Thymus (tissue), 11 donors: ENCODE results near the gene UBE2Q2. TPM values are rescaled to one million over a fixed set of nuclear protein-coding genes. Genes with fewer than 3 reads are reported as not detected.
"Not testable (repeated sequence)": the region's sequence is repeated elsewhere in the genome, so short reads cannot be mapped to it uniquely, and the experiment has no call there.

Experiments
- DNase-seq, 9 donors: peaks; one replicate each; pipeline ENCODE4 v3.0.0-alpha.2; 2013; ENCODE audit warnings: low spot score in 9 of 9, low read depth in 6 of 9, missing footprints in 1 of 9
- H3K27ac ChIP-seq, 2 donors: one replicate each; pipeline ENCODE4 v1.5.1; 2013; ENCODE audit warnings: control low read depth in 1 of 2, low read depth in 1 of 2, low read length in 1 of 2, mild to moderate bottlenecking in 1 of 2, moderate library complexity in 1 of 2
- H3K27me3 ChIP-seq, 2 donors: one replicate each; pipeline ENCODE4 v1.5.1; 2013; ENCODE audit warnings: low read length in 1 of 2; ENCODE audit not compliant: control insufficient read depth in 2 of 2, insufficient read depth in 1 of 2
- H3K36me3 ChIP-seq, 2 donors: one replicate each; pipeline ENCODE4 v1.5.1; 2013; ENCODE audit warnings: low read length in 1 of 2, mild to moderate bottlenecking in 1 of 2, moderate library complexity in 1 of 2; ENCODE audit not compliant: control insufficient read depth in 2 of 2, insufficient read depth in 2 of 2
- H3K4me1 ChIP-seq, 2 donors: one replicate each; pipeline ENCODE4 v1.5.1; 2013; ENCODE audit warnings: low read length in 2 of 2; ENCODE audit not compliant: control insufficient read depth in 2 of 2, insufficient read depth in 2 of 2
- H3K4me3 ChIP-seq, 2 donors: one replicate each; pipeline ENCODE4 v1.5.1; 2013; ENCODE audit warnings: low read length in 2 of 2, control low read depth in 1 of 2, mild to moderate bottlenecking in 1 of 2
- H3K9me3 ChIP-seq, 2 donors: one replicate each; pipeline ENCODE4 v1.5.1; 2013; ENCODE audit warnings: low read length in 1 of 2, mild to moderate bottlenecking in 1 of 2; ENCODE audit not compliant: control insufficient read depth in 2 of 2, insufficient read depth in 1 of 2
- WGBS: extraction: QIAGEN DNeasy Blood & Tissue Kit; methylation state at CpG from one replicate; pipeline ENCODE4 v1.1.7; 2013; 5-methylcytosine and 5-hydroxymethylcytosine counted together
- polyA plus RNA-seq: library from polyadenylated mRNA; stranded (reverse); fragments of 200-250 nt; gene quantifications from one replicate; pipeline ENCODE4 v1.2.3, GENCODE V29; 2013
- total RNA-seq: library from RNA; stranded (reverse); fragments of 120-200 nt; gene quantifications from one replicate; pipeline ENCODE4 v1.2.4, GENCODE V29; 2013
- donor health status: healthy.

The UBE2Q2 gene
- total and polyA plus RNA-seq, 2 donors: 24.2 to 56.5 TPM

- H3K4me1 ChIP-seq, H3K27ac ChIP-seq, H3K27me3 ChIP-seq, H3K4me3 ChIP-seq, DNase-seq, H3K9me3 ChIP-seq: not testable (repeated sequence)
- 97% methylated on average over 4 of the region's 4 CpGs for WGBS
- H3K36me3 ChIP-seq: peaks cover 0 to 11% of the 10 kb centered on the region in 2 donors
These were observed 8.3 kb downstream of the UBE2Q2 start for GRCh38 chr15:75851566-75851965.

GRCh38 chr15:75857886-75858285, 14.6 kb downstream of the UBE2Q2 start:
- DNase-seq: no peak
- H3K27me3 ChIP-seq: no peaks in the 10 kb centered on the region
- no peak overlapping the region for H3K4me3 ChIP-seq
- peaks cover 4 to 18% of the 10 kb centered on the region in 2 donors for H3K36me3 ChIP-seq
- H3K27ac ChIP-seq: no peak overlapping the region
- no peaks in the 10 kb centered on the region for H3K9me3 ChIP-seq
- no peaks in the 10 kb centered on the region for H3K4me1 ChIP-seq

GRCh38 chr15:75861750-75862402, 18.6 kb downstream of the UBE2Q2 start:
- no peaks in the 10 kb centered on the region for H3K27me3 ChIP-seq
- no peaks in the 10 kb centered on the region for H3K9me3 ChIP-seq
- no peak for DNase-seq
- H3K4me1 ChIP-seq: peaks cover 2 to 3% of the 10 kb centered on the region in 2 donors
- peaks cover 4 to 13% of the 10 kb centered on the region in 2 donors for H3K36me3 ChIP-seq
- H3K4me3 ChIP-seq: no peak overlapping the region
- no peak overlapping the region for H3K27ac ChIP-seq
- 93% methylated on average over 6 of the region's 6 CpGs for WGBS

GRCh38 chr15:75862796-75863195, 19.5 kb downstream of the UBE2Q2 start:
- H3K4me1 ChIP-seq: peaks cover 2 to 3% of the 10 kb centered on the region in 2 donors
- WGBS: 98% methylated on average over 1 of the region's 1 CpG
- no peaks in the 10 kb centered on the region for H3K9me3 ChIP-seq
- H3K4me3 ChIP-seq: no peak overlapping the region
- H3K27me3 ChIP-seq: no peaks in the 10 kb centered on the region
- no peak overlapping the region for H3K27ac ChIP-seq
- H3K36me3 ChIP-seq: peaks cover 4 to 13% of the 10 kb centered on the region in 2 donors
- no peak for DNase-seq

GRCh38 chr15:75864213-75865059, 21.2 kb downstream of the UBE2Q2 start:
- Histone ChIP-seq H3K27me3 (no peaks in the 10 kb centered on the region), H3K9me3 (no peaks in the 10 kb centered on the region), H3K4me3 (no peak overlapping the region), H3K4me1 (peaks cover 2 to 3% of the 10 kb centered on the region in 2 donors), H3K36me3 (peaks cover 4 to 13% of the 10 kb centered on the region in 2 donors), H3K27ac (no peak overlapping the region)
- 40% methylated on average over 5 of the region's 5 CpGs for WGBS
- DNase-seq: no peak

GRCh38 chr15:75866045-75866444, 22.8 kb downstream of the UBE2Q2 start:
- not testable (repeated sequence) for H3K9me3 ChIP-seq, H3K27ac ChIP-seq, H3K27me3 ChIP-seq, H3K4me1 ChIP-seq, H3K4me3 ChIP-seq, DNase-seq
- 92% methylated on average over 1 of the region's 1 CpG for WGBS
- H3K36me3 ChIP-seq: peaks cover 10 to 15% of the 10 kb centered on the region in 2 donors

- Histone ChIP-seq H3K27ac (no peak overlapping the region), H3K36me3 (peaks cover 7 to 8% of the 10 kb centered on the region in 2 donors), H3K9me3 (no peaks in the 10 kb centered on the region), H3K4me1 (peaks cover 2 to 3% of the 10 kb centered on the region in 2 donors), H3K4me3 (no peak overlapping the region), H3K27me3 (no peaks in the 10 kb centered on the region)
- DNase-seq: no peak
These were observed 23.7 kb downstream of the UBE2Q2 start for GRCh38 chr15:75866916-75867315.

- Histone ChIP-seq H3K9me3 (no peaks in the 10 kb centered on the region), H3K4me1 (peaks cover 2 to 3% of the 10 kb centered on the region in 2 donors), H3K27ac (no peak overlapping the region), H3K27me3 (no peaks in the 10 kb centered on the region), H3K36me3 (peaks cover 6% of the 10 kb centered on the region in 2 donors), H3K4me3 (no peak overlapping the region)
- WGBS: 41% methylated on average over 4 of the region's 4 CpGs
- no peak for DNase-seq
These were observed 24.2 kb downstream of the UBE2Q2 start for GRCh38 chr15:75867449-75867848.

GRCh38 chr15:75868019-75868418, 24.8 kb downstream of the UBE2Q2 start:
- no peak for DNase-seq
- peaks cover 6% of the 10 kb centered on the region in 2 donors for H3K36me3 ChIP-seq
- 96% methylated on average over 3 of the region's 3 CpGs for WGBS

More at GRCh38 chr15:75868019-75868418, 24.8 kb downstream of the UBE2Q2 start:
- Histone ChIP-seq H3K27me3 (no peaks in the 10 kb centered on the region), H3K4me3 (no peak overlapping the region), H3K9me3 (no peaks in the 10 kb centered on the region), H3K27ac (no peak overlapping the region), H3K4me1 (peaks cover 2 to 3% of the 10 kb centered on the region in 2 donors)
